ENCODE data around the gene GTF3C4. TPM values are rescaled to one million over a fixed set of nuclear protein-coding genes. Genes with fewer than 3 reads are reported as not detected.

The GTF3C4 gene
- total RNA-seq, 2 donors from 2014 or later = 16.0 to 17.3 TPM

DNA sequence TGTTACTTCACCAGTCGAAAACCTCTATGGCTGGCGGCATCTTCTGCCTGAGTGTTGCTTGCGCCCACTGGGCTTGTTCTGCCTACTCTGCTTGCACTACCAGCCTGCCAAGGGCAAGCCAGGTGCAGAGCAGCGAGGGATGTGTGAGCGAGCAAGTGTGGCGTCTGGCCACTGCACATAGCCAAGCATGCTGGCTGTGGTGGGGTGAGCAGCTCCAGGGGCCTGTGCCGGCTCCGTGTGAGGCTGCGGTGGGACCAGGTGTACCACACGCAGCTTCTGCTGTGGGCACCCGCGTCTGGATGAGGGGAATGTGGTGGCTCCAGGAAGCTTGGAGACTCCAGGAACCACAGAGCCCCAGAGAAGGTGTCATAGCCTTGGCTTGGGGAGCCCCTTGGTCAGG lies 51.4 kb downstream of the GTF3C4 start:
- H3K36me3 ChIP-seq = no peaks in the 10 kb centered on the region
- WGBS = 88% methylated on average over 12 of the region's 12 CpGs
- DNase-seq (ENCODE audit: low spot score) = no peak
- no peaks in the 10 kb centered on the region for H3K4me1 ChIP-seq (replicated peaks)
- no peak overlapping the region for H3K27ac ChIP-seq
- peaks cover 3% of the 10 kb centered on the region for H3K27me3 ChIP-seq (replicated peaks; ENCODE audit: insufficient read depth)
- TF ChIP-seq POLR2A (IDR thresholded peaks at IDR 0.05) (no peak), CTCF (IDR thresholded peaks at IDR 0.05) (no peak), POLR2AphosphoS5 (IDR thresholded peaks at IDR 0.05) (no peak)
- no peaks in the 10 kb centered on the region for H3K9me3 ChIP-seq
- intact Hi-C loops (cut with DNase I) = no loop called here
- H3K4me3 ChIP-seq = no peak overlapping the region

GRCh38 chr9:132722564-132723065 lies 52.4 kb downstream of the GTF3C4 start:
- peaks cover 3% of the 10 kb centered on the region for H3K27me3 ChIP-seq (replicated peaks; ENCODE audit: insufficient read depth)
- no peak for DNase-seq (ENCODE audit: low spot score)
- no peak overlapping the region for H3K4me3 ChIP-seq
- 89% methylated on average over 15 of the region's 16 CpGs for WGBS
- no peaks in the 10 kb centered on the region for H3K36me3 ChIP-seq
- intact Hi-C loops (cut with DNase I) = no loop called here
- TF ChIP-seq POLR2AphosphoS5 (IDR thresholded peaks at IDR 0.05) = no peak
- no peak for TF ChIP-seq CTCF (IDR thresholded peaks at IDR 0.05)
- no peak for TF ChIP-seq POLR2A (IDR thresholded peaks at IDR 0.05)
- H3K4me1 ChIP-seq (replicated peaks) = no peaks in the 10 kb centered on the region
- H3K27ac ChIP-seq = no peak overlapping the region
- H3K9me3 ChIP-seq = no peaks in the 10 kb centered on the region

GRCh38 chr9:132723809-132724208 lies 53.5 kb downstream of the GTF3C4 start:
- H3K4me3 ChIP-seq = no peak overlapping the region
- peaks cover 3% of the 10 kb centered on the region for H3K27me3 ChIP-seq (replicated peaks; ENCODE audit: insufficient read depth)
- no peaks in the 10 kb centered on the region for H3K36me3 ChIP-seq
- TF ChIP-seq POLR2AphosphoS5 (IDR thresholded peaks at IDR 0.05) (no peak), POLR2A (IDR thresholded peaks at IDR 0.05) (no peak), CTCF (IDR thresholded peaks at IDR 0.05) (no peak)
- no peak overlapping the region for H3K27ac ChIP-seq
- no peaks in the 10 kb centered on the region for H3K4me1 ChIP-seq (replicated peaks)
- no peaks in the 10 kb centered on the region for H3K9me3 ChIP-seq
- intact Hi-C loops (cut with DNase I) = no loop called here
- WGBS = 78% methylated on average over 4 of the region's 4 CpGs
- DNase-seq (ENCODE audit: low spot score) = no peak

DNA sequence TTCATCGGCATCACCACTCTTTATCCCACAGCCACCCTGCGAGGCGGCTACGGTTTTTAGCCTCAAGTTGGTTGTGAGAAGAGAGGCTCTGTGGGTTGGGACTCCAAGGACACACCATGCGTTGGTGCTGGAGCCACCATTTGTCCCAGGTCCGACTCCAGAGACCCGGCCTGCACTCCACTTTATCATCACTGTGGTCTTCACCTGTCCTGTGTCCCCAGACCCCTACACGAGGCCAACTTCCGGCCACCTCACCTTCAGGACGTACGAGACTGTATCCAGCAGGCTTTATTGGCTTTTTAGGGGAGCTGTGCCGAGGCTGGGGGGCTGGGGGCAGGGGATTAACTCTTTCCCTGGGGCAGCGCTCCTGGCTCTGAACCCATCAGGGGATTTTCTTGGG lies 55.0 kb downstream of the GTF3C4 start:
- intact Hi-C loops (cut with DNase I) = no loop called here
- WGBS = over 99% methylated on average over 13 of the region's 13 CpGs
- no peak overlapping the region for H3K27ac ChIP-seq
- TF ChIP-seq POLR2A (IDR thresholded peaks at IDR 0.05) (no peak), POLR2AphosphoS5 (IDR thresholded peaks at IDR 0.05) (no peak), CTCF (IDR thresholded peaks at IDR 0.05) (no peak)
- no peaks in the 10 kb centered on the region for H3K9me3 ChIP-seq
- peaks cover 3% of the 10 kb centered on the region for H3K27me3 ChIP-seq (replicated peaks; ENCODE audit: insufficient read depth)
- no peak for DNase-seq (ENCODE audit: low spot score)
- no peaks in the 10 kb centered on the region for H3K4me1 ChIP-seq (replicated peaks)
- no peaks in the 10 kb centered on the region for H3K36me3 ChIP-seq
- H3K4me3 ChIP-seq = no peak overlapping the region

- WGBS = 76% methylated on average over 8 of the region's 8 CpGs
- Histone ChIP-seq H3K4me1 (replicated peaks) (no peaks in the 10 kb centered on the region), H3K36me3 (no peaks in the 10 kb centered on the region), H3K4me3 (no peak overlapping the region), H3K9me3 (no peaks in the 10 kb centered on the region), H3K27ac (no peak overlapping the region), H3K27me3 (replicated peaks; ENCODE audit: insufficient read depth) (peaks cover 3% of the 10 kb centered on the region)
- TF ChIP-seq CTCF (IDR thresholded peaks at IDR 0.05) = no peak
- no peak for TF ChIP-seq POLR2AphosphoS5 (IDR thresholded peaks at IDR 0.05)
- TF ChIP-seq POLR2A (IDR thresholded peaks at IDR 0.05) = no peak
- DNase-seq (ENCODE audit: low spot score) = no peak
- intact Hi-C loops (cut with DNase I) = no loop called here
Measured at GRCh38 chr9:132726576-132727130, 56.4 kb downstream of the GTF3C4 start.
